Gastroesophageal sphincter (tissue), 3 donors: ENCODE data around the gene FANCC.

Experiments
- CTCF ChIP-seq, 4 experiments: fragments of 200-600 bp in 2 of 4; fragments of 450-650 bp in 2 of 4; sonication (generic) in 1 of 4; IDR thresholded peaks; one replicate each; pipeline ENCODE4 v1.5.1; 2017 to 2019; ENCODE audit warnings: antibody characterized with exemption in 4 of 4, mild to moderate bottlenecking in 2 of 4, moderate library complexity in 2 of 4
- EP300 ChIP-seq: sonication (generic); formaldehyde crosslinking; IDR thresholded peaks from one replicate; pipeline ENCODE4 v1.6.1; 2017; ENCODE audit warnings: antibody characterized with exemption, mild to moderate bottlenecking

- TF ChIP-seq EP300 (no peak), CTCF (IDR thresholded peaks at IDR 0.05) (no peak)
Observed at GRCh38 chr9:95211028-95211427, 106.5 kb downstream of the FANCC start.
